ENCODE results near the gene PKIB.

Gene PKIB

GRCh38 chr6:122702841-122703240 is 92.6 kb downstream of the PKIB start:
- no peak overlapping the region for H3K4me3 ChIP-seq (ENCODE audit: low read length)
- H2AFZ ChIP-seq (ENCODE audit: low read length): no peak overlapping the region
- no peaks in the 10 kb centered on the region for H3K79me2 ChIP-seq (ENCODE audit: low read length)
- DNase-seq: no peak
- H3K36me3 ChIP-seq (replicated peaks; ENCODE audit: insufficient read depth, low read length): no peaks in the 10 kb centered on the region
- no peaks in the 10 kb centered on the region for H3K27me3 ChIP-seq (replicated peaks; ENCODE audit: insufficient read depth, low read length)
- H3K4me2 ChIP-seq (ENCODE audit: low read depth, low read length): no peak overlapping the region
- no peaks in the 10 kb centered on the region for H3K9me2 ChIP-seq (replicated peaks; ENCODE audit: insufficient read depth, low read length)
- H3K27ac ChIP-seq (ENCODE audit: low read length): no peak overlapping the region
- no peak for TF ChIP-seq EZH2phosphoT487 (IDR thresholded peaks at IDR 0.05; ENCODE audit: low read length)
- TF ChIP-seq EZH2 (optimal IDR thresholded peaks at IDR 0.05; ENCODE audit: low read depth, low read length): no peak
- no peak for TF ChIP-seq CTCF (IDR thresholded peaks at IDR 0.05; ENCODE audit: low read length)
- no peaks in the 10 kb centered on the region for H3K9me3 ChIP-seq (replicated peaks; ENCODE audit: insufficient read depth, low read length)
- H3F3A ChIP-seq (ENCODE audit: insufficient read depth, low read length): no peaks in the 10 kb centered on the region
- no peaks in the 10 kb centered on the region for H3K4me1 ChIP-seq (ENCODE audit: low read length)
- H4K20me1 ChIP-seq (ENCODE audit: insufficient read depth, low read length): no peaks in the 10 kb centered on the region
- no peak overlapping the region for H3K9ac ChIP-seq (ENCODE audit: low read length)

- H3F3A ChIP-seq (ENCODE audit: insufficient read depth, low read length): no peaks in the 10 kb centered on the region
- H3K4me2 ChIP-seq (ENCODE audit: low read depth, low read length): no peak overlapping the region
- no peaks in the 10 kb centered on the region for H3K27me3 ChIP-seq (replicated peaks; ENCODE audit: insufficient read depth, low read length)
- no peak overlapping the region for H3K9ac ChIP-seq (ENCODE audit: low read length)
- H3K4me1 ChIP-seq (ENCODE audit: low read length): no peaks in the 10 kb centered on the region
- TF ChIP-seq EZH2 (optimal IDR thresholded peaks at IDR 0.05; ENCODE audit: low read depth, low read length): no peak
- no peak for TF ChIP-seq CTCF (IDR thresholded peaks at IDR 0.05; ENCODE audit: low read length)
- TF ChIP-seq EZH2phosphoT487 (IDR thresholded peaks at IDR 0.05; ENCODE audit: low read length): no peak
- no peak overlapping the region for H3K27ac ChIP-seq (ENCODE audit: low read length)
- no peaks in the 10 kb centered on the region for H3K9me2 ChIP-seq (replicated peaks; ENCODE audit: insufficient read depth, low read length)
- no peaks in the 10 kb centered on the region for H3K36me3 ChIP-seq (replicated peaks; ENCODE audit: insufficient read depth, low read length)
- no peak overlapping the region for H3K4me3 ChIP-seq (ENCODE audit: low read length)
- DNase-seq: no peak
- no peaks in the 10 kb centered on the region for H3K9me3 ChIP-seq (replicated peaks; ENCODE audit: insufficient read depth, low read length)
- no peaks in the 10 kb centered on the region for H4K20me1 ChIP-seq (ENCODE audit: insufficient read depth, low read length)
- H3K79me2 ChIP-seq (ENCODE audit: low read length): no peaks in the 10 kb centered on the region
- no peak overlapping the region for H2AFZ ChIP-seq (ENCODE audit: low read length)
Measured at GRCh38 chr6:122704066-122704465, 93.9 kb downstream of the PKIB start.

GRCh38 chr6:122709922-122710512 is 99.8 kb downstream of the PKIB start:
- Histone ChIP-seq H3K9ac (ENCODE audit: low read length) (no peak overlapping the region), H3K4me1 (ENCODE audit: low read length) (no peaks in the 10 kb centered on the region), H3K27me3 (replicated peaks; ENCODE audit: insufficient read depth, low read length) (no peaks in the 10 kb centered on the region), H4K20me1 (ENCODE audit: insufficient read depth, low read length) (no peaks in the 10 kb centered on the region), H3K4me3 (ENCODE audit: low read length) (no peak overlapping the region), H3K36me3 (replicated peaks; ENCODE audit: insufficient read depth, low read length) (no peaks in the 10 kb centered on the region), H3F3A (ENCODE audit: insufficient read depth, low read length) (no peaks in the 10 kb centered on the region), H3K27ac (ENCODE audit: low read length) (no peak overlapping the region), H2AFZ (ENCODE audit: low read length) (no peak overlapping the region), H3K79me2 (ENCODE audit: low read length) (no peaks in the 10 kb centered on the region), H3K9me3 (replicated peaks; ENCODE audit: insufficient read depth, low read length) (no peaks in the 10 kb centered on the region), H3K4me2 (ENCODE audit: low read depth, low read length) (no peak overlapping the region), H3K9me2 (replicated peaks; ENCODE audit: insufficient read depth, low read length) (no peaks in the 10 kb centered on the region)
- no peak for DNase-seq
- no peak for TF ChIP-seq CTCF (IDR thresholded peaks at IDR 0.05; ENCODE audit: low read length)
- TF ChIP-seq EZH2phosphoT487 (IDR thresholded peaks at IDR 0.05; ENCODE audit: low read length): no peak
